ENCODE data around the gene SEC14L1.

SEC14L1 gene

DNA sequence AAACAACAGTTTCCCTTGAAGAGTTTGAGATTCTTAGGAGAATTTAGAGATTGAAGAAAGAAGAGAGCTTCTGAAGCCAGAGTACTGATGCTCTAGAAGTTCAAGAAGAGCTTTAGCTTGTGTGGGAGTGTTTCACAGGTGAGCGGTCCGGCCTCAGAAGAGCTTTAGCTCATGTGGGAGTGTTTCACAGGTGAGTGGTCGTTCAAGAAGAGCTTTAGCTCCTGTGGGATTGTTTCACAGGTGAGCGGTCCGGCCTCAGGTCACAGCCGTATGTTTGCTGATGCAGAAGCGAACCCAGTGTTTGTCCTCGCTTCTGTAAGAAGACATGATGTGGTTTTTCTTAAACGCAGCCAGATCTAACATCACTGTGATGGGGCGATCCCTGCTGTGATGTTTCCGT is 76.4 kb downstream of the SEC14L1 start:
- no peak for DNase-seq

DNA sequence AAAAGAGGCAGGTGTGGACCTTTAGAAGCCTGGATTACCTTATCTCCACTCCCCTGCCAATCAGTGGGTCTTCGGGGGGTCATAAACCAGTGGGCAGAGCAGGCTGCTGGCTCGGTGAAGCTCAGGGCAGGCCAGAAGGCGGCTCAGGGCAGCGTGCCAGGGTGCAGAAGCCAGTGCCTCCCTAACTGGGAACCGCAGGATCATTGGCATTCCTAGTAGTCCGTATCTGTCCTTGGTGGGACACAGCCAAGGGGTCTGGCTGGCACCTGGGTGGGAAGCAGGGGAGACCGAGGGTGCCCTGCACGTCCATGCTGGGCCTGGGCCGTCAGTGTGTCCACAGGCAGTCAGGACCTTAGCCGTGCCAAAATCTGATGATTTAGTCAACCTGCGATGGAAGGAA is 76.8 kb downstream of the SEC14L1 start:
- DNase-seq: no peak

DNA sequence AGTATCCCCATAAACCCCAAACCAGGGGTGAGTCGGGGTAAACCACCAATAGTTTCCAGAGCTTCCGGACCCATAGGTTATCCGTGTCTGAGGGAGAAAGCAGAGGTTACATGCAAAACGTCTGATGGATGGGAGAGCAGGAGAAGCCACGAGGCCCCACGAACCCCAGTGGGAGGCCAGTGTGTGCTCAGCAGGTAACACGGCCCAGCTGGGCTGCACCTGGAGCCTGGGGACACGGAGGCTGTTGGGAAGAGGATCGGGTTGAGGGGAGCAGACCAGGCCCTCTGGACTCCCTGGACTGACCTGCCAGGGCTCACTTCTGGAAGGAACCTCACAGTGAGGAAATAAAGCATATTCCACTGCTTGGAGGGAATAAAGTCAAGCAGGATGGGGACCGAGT is 78.1 kb downstream of the SEC14L1 start:
- no peak for DNase-seq

DNA sequence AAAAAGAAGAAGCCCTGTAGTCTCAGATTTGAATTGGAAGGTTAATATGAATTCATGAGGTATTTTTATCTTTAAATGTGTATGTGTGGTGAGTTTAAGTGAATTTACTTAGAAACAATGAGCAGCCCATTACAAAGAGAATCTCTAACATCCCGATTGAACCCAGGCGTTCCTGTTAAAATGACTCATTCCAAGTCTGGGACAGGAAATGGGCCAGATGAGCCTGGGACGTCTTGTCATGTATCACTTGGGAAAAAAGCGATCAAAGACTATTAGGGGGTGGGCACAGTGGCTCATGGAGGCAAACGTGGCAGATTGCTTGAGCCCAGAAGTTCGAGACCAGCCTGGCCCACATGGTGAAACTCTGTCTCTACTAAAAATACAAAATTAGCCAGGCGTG is 81.6 kb downstream of the SEC14L1 start:
- DNase-seq: no peak

DNA sequence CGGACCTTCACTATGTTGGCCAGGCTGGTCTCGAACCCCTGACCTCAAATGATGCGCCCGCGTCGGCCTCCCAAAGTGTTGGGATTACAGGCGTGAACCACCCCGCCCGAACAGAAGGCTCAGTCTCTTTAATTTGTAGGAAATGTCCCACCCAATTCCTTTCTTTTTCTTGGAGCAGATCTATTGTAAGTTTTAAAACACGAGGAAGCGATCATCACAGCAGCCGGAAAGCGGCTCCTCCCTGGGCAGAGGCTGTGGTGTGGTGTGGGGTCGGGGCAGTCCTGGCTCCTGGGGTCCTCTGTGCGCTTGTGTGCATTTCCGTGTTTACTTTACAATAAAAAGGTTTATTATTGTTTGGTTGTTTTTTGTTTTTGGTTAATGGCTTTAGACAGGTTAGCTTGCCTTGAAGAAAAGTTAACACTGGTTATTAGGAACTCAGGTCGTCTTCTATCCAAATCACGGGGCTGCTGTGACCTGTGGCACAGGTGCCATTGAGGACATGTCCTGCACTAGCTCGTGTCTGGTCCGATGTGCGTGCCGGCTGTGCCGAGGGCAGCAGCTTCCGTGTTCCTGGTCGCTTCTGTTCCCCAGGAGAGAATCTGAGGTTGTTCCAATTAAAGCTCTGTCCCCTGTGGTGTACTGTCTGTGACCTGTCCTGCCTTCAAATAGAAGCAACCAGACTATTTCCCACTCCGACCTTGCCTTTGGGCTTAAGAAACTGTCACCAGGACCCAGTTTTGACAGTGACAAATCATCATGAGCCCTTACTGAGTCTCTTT is 83.1 kb downstream of the SEC14L1 start:
- no peak for DNase-seq

DNA sequence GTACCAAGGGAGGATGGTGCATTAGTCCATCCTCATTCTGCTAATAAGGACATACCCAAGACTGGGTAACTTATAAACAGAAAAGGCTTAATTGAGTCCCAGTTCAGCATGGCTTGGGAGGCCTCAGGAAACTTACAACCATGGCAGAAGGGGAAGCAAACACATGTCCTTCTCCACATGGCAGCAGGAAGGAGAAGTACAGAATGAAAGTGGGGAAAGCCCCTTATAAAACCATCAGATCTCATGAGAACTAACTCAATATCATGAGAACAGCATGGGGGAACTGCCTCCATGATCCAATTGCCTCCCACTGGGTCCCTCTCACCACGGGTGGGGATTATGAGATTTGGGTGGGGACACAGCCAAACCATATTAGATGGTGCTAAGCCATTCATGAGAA is 84.5 kb downstream of the SEC14L1 start:
- DNase-seq: no peak

DNA sequence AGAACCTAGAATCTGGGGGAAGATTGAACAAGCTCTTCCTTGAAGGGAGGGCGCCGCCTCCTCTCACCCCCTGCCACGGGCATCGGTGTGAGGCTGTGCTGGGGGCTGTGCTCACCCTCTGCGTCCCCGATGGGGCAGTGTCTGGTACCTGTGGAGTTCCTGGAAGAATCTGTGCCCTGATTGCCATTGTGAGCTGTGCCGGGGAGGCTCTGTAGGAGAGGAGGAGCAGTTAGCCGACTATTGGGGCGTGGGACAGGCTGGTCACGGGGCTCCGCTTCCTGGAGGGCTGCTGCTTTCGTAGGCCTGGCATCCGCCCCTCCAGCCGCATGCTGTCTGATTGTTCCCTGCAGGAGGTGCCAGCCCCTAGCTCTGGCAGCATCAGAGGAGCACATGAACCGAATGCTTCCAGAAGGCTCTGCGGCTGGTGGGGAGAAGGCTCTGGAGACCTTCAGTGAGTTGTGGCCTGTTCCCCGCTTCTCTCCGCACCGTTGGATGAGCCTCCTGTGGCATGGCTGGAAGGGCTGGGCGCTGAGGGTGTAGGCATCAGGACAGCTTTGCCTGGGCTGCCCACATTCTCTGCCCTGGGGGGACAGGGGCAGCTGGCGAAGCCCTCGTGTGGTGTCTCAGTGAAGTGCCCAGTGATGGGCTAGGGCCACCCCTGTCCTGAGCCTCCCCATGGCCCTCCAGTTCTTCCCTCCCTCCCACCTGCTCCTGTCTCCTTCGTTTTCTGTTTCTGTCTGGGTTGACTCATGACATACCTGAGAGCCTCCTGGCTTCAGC is 86.9 kb downstream of the SEC14L1 start:
- no peak for DNase-seq

DNA sequence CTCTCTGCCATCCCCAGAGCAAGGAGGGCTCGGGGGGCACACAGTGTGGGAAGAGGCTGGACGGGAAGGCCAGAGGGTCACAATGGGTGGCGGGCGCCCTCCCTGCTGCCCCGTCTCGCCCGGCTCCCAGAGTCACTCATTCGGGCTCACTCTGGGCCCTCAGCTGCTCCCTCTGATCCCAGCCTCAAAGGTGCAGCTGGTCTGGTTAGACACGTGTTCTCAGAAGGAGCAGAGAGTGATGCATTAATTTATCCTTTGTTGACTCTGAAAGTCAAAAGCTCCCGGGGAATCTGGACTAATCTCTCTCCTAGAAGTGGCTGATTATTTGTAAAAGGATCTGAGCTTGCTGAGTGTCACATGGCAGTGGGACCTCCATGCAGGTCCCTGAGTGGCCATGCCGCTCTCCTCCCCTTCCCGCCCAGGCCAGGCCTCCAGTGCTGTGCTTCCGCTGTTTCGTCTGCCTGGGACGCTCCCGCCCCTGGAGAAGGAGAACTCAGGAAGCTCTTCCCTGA is 87.5 kb downstream of the SEC14L1 start:
- DNase-seq: no peak

DNA sequence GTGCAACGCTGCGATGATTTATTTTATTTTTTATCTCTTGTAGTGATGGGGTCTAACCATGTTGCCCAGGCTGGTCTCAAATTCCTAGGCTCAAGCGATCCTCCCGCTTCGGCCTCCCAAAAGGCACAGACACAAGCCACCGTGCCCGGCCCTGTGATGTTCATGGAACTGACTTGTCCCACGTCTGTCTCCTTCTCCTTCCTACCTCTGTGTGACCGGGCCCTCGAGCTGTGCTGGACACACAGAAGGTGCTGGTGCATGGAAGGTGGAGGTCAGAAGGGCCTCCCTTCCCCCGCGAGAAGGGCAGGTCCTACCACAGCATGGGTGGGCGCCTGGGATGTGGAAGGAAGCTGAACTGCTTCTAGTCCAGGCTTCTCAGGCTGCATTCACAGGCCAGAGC is 88.0 kb downstream of the SEC14L1 start:
- no peak for DNase-seq

DNA sequence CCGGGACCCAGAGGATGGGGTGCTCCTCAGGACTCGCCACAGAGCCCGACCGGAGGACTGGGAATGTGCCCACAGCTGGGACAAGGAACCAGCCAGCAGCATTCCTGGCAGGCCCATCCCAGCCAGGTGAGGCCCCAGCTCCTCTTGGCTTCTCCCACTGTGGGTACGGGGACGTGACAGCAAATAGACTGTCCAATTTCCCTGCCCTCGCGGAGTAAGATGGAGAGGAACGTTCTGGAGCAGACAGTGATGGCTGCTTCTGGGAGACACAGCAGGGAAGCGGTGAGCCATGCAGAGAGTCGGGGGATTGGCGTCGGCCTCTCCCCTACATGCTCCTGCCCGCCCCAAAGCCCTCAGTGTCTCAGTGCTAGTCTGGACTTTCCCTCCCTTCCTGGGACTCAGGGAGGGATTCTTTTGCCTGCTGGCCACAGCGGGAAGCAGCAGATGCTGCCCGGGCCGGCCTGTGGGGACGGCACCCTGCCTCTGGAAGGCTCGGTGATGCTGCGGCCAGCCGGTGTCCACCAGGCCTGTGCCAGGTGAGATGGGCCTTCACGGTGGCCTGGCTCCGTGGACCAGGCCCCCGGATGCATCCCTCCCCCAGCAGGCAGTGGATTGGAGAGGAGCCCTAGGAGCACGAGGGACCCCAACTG is 89.1 kb downstream of the SEC14L1 start:
- DNase-seq: no peak

DNA sequence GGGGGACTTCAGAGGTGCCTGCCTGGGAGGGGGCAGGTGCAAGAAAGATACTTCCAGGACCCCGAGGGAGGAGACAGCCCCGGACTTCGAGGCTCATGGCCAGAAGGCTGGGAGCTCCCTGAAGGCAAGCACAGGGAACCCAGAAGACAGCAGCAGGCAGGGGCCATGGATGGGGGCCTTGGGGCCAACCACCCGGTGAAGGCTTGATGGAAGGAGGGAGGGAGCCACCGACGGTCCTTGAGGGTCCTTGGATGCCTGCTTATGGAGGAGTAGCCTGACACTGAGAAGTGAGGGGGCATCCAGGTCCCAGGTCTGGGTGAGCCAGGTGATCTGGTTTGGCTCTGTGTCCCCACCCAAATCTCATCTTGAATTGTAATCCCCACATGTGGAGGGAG is 89.7 kb downstream of the SEC14L1 start:
- DNase-seq: no peak

DNA sequence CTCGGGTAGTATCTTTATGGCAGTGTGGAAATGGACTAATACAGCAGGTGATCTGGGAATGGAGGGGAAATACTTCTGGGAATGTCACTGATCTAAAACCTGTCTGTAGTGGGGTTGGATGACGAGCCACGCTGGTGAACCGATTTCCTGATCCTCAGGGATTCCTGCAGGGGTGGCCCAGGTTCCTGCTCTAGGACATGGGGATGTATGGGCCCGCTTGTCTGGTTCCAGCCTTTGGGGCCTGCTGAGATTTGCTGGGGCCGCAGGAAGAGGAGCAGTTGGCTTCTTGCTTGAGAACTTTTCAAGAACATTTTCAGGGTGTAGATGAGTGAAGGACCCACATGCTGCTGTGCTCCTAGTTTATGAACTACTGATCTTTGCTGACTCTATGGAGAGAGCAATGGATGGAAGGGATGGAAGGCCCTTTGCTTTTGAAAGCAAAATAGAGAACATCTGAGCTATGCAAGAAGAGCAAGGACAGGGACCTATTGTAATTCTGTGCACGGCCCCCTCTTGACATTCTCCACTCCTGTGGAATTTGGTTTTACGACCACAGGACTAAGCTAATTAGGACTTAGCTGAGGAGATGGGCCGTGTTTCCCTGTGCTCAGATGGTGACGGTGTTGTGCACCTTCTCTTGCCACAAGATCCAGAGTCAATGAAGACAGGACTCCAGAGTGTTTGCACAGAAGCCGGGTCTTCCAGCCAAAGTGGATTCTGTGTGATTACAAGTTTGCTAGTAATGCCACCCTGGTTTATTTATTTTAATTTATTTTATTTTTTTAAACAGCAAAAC is 90.5 kb downstream of the SEC14L1 start:
- DNase-seq: no peak

DNA sequence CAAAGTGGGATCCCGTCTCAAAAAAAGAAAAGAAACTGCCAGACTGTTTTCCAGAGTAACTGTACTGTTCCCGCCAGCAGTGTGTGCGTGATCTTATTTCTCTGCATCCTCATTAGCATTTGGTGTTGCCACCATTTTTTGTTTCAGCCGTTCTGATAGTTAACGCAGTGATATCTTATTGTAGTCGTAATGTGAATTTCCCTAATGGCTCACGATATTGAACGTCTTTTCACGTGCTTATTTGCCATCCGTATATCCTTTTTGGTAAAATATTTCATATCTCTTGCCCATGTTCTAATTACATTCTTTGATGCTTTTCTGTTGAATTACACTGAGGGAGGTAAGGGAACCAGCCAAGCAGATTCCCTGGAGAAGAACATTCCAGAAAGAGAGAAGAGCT is 92.4 kb downstream of the SEC14L1 start:
- DNase-seq: no peak

DNA sequence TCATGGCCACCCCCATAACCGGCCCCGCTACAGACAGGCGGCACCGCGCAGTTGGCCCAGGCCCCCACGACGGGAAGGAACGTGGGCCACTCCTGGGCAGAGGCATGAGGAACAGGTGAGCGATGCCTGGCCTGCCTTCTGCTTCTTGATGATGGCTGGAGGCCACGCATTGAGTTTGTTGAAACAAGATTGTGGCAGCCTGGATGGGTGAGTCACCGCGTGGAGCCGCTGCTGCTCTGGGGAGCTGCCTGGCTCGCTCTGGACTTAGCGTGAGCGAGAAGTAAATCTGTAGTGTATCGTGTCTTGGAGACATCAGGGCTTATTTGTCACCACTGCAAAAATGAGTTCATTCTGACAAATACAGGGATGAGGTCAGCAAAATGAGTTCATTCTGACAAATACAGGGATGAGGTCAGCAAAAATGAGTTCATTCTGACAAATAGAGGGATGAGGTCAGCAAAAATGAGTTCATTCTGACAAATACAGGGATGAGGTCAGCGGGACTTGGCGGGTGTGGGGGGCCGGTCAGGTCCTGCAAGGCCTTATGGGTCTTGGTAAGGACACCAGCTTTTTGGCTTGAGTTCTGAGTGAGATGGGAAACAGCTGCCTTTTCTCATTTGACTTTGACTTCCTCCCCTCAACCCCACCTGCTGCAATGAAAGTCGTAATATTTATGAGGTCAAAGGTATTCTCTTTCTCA is 93.0 kb downstream of the SEC14L1 start:
- DNase-seq: no peak

DNA sequence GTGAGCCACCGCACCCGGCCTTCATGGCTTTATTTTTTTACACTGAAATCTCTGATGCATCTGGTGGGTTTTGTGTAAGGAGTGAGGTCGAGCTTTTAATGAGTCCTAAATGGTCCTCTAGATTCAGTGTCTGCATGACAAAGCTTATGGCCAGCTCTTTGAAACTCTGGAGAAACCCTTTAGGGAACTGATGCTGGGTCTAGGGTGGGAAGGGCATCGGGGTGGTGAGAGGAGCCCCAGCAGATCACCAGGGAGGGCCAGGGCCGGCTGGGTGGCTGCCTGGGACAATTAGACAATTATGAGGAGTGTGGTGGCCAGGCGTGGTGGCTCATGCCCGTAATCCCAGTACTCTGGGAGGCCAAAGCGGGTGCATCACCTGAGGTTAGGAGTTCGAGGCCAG is 93.9 kb downstream of the SEC14L1 start:
- DNase-seq: no peak

DNA sequence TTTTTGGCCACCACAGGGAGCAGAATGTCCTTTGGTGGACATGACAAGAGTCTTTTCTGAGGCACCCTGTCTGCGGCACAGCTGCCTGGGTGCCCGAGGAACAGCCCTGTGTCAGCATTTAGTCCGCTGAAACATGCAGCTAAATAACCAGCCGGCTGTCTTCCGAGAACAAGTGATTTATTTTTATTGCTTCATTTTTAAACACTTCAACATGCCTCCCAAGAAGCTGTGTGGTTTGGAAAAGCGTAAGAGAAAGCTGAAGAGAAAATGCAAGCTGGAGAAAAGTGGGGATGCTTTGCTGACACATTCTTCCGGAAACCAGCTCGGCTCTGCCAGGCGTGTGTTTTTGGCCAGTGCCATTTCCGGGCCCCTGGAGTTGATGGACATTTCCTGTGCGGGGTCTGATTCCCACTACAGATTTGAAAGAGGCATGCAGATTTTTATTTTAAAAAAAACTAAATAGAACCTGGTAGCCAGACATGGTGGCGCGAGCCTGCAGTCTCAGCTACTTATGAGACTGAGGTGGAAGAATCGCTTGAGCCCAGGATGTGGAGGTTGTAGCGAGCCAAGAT is 94.7 kb downstream of the SEC14L1 start:
- DNase-seq: no peak

DNA sequence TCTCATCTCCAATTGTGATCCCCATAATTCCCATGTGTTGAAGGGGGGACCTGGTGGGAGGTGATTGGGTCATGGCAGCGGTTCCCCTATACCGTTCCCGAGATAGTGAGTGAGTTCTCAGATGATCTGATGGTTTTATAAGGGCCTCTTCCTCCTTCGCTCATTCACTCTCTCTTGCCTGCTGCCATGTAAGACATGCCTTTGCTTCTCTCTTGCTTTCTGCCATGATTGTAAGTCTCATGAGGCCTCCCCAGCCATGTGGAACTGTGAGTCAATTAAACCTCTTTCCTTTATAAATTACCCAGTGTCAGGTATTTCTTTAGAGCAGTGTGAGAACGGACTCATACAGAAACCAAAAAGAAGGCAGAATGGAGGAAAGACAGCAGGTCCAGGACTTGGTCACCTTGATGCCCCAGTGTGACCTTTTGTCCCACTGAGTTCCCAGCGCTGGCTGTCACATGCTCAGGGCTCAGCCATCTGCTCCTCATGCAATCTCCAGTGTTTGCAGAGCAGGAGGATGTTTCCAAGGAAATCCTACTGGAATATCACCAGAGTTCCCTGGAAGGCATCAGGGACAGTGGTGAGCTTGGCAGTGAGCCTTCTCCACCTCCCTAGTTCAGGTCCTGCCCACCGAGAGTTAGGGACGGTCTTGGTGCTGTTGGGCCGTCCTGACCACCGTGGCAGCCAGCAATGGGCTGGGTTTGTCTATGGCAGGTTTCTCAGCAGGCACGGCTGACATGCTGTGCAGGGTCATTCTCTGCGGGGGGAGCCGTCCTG is 96.7 kb downstream of the SEC14L1 start:
- no peak for DNase-seq

DNA sequence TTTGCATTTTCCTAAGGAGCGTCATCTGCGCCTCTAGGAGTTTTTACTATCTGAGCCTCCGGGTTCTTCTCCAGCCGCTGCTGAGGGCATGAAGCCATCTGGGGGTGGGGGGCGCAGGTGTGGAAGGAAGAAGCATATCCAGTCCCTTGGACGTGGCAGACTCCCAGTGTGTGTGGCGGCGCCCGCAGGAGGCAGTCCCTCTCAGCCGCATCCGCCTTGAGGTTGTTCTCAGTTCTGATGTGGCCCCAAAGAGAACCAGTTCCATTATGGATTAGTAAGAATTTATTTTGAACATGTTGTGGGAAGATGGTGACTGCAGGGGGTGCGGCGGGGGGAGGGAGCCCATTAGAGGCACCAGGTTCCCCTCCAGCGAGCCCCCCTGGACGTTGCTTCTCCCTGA is 100.2 kb downstream of the SEC14L1 start:
- no peak for DNase-seq

DNA sequence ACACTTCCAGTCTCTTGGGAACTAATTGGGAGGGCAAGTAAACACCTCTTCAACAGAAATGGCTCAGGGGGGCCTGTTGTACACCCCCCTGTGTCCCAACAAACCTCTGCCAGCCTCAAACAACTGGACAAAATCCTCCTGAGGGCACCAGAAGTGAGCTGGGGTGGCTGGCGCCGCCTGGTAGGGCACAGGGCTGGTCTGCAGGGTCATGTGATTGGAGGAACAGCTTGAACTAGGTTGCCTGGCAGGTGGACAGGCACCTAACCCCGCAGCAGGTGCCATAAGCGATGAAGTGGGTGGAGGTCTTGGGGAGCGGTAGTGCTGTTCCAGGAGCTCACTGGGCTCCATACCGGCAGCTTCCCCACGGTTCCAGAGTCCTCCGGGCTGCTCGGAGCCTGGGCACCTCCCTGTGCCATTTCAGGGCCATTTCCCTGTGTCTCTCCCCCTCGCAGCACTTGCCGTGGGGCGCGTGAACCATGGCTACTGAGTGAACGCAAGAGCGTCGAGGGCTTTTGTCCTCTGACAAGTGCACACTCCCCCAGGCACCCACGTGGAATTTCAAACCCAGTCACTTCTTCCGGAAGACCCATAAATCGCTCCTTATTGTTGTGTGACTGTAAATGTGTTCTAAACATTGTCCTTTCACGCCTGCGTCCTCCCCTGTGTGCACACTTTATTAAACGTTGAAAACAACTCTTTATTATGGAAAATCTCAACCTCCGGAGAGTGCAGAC is 101.5 kb downstream of the SEC14L1 start:
- DNase-seq: no peak

DNA sequence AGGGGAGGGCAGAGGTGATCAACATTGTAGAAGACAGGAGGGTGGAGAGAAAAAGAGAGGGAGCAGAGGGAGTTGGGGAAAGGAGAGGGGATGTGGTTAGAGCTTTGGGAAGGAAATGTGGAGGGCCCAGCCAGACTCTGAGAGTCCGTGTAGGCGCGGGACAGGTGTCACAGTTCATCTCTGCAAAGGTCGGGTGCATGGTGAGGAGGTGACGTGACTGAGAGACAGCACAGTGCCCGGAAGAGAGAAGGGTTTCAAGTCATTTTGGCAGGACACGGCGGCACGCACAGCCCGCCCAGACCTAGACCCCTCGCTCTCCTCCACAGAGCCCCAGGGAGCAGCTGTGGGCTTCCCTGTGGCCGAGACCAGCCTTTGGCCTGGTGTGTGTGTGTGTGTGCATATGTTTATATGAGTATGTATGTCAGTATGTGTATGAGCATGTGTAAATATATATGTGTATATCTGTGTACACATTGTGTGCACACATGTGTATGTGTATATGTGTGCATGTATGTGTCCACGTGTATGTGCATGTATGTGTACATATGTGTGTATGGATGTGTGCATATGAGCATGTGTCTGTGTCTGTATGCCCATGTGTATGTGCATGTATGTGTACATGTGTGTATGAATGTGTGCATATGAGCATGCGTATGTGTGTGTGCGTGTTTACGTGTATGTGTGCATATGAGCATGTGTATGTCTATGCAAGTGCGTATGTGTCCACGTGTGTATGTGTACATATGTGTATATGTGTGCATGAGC is 104.6 kb downstream of the SEC14L1 start:
- DNase-seq: no peak
